CD4-positive, alpha-beta T cell treated with Interleukin-6 at 100 ng/mL for 8 hours (primary cell): ENCODE results near the gene BANP.
"Not testable (repeated sequence)": the region's sequence is repeated elsewhere in the genome, so short reads cannot be mapped to it uniquely, and the experiment has no call there.

Experiments
- DNase-seq: peaks from one replicate; pipeline ENCODE4 v3.0.0-alpha.2; 2020; ENCODE audit warnings: mixed read lengths, low spot score

BANP gene

GRCh38 chr16:88015806-88016140, 64.5 kb downstream of the BANP start:
- no peak for DNase-seq

GRCh38 chr16:88016386-88016785, 65.2 kb downstream of the BANP start:
- DNase-seq: not testable (repeated sequence)

GRCh38 chr16:88016964-88017363, 65.7 kb downstream of the BANP start:
- no peak for DNase-seq

DNA sequence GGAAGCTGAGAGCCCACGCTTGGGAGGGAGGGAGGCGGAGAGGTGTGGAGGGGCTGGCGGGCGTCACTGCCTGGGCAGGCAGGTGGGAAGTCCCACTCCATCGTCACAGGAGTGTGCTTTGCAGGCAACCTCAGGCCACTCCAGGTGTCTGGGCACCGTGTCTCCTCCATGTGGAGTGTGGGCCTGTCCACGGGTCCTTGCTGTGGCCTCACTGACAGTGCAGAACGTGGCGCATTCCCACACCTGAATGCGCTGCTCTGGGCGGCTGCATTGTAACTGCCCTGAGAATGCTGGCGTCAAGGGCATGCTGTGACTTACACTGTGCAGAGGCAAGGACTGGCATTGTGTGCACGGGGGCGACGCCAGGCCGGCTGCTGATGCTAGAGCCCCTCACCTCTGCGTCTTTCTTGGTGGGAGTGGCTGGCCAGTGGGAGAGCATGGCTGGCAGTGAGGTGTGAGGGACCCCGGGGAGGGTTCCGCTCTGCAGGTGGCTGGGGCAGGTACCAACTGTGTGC, 66.4 kb downstream of the BANP start:
- DNase-seq: no peak

DNA sequence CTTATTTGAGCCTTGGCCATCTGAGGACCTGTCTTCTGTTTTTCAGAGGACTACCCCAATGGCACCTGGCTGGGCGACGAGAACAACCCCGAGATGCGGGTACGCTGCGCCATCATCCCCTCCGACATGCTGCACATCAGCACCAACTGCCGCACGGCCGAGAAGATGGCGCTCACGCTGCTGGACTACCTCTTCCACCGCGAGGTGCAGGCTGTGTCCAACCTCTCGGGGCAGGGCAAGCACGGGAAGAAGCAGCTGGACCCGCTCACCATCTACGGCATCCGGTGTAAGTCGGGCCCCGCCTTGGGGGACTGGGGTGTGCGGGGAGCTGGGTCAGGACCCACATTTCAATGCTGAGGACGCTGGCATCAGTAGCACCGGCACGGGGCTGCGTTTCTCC, 67.1 kb downstream of the BANP start:
- DNase-seq: not testable (repeated sequence)

DNA sequence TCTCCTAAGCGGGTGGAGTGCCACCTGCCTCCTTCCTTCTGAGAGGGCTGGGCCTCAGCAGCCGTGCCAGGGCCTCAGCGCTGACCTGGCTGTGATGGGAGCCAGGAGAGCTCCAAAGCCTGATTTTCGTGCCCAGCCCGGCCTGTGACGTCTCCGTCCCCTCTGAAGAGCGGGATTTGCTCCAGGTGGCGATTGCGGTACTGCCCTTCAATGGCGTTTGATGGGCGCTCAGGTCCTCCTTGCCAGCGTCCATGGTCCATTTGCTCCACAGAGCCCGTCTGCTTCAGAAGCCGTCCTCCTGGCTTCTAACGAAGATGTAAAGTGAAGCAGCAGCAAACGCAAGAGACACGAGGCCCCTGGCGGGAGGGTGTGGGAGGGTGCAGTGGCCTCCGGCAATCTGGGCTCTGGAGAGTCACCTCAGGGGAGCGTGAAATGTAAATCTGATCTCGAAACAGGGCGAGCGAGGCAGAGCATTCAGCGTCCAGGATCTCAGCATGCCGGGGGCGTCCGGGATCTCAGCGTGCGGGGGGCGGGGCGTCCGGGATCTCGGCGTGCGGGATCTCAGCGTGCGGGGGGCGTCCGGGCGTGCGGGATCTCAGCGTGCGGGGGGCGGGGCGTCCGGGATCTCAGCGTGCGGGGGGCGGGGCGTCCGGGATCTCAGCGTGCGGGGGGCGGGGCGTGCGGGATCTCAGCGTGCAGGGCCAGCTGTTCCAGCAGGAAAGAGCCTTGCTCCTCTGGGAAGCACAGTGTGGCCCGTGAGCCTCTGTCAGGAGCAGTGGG, 68.0 kb downstream of the BANP start:
- not testable (repeated sequence) for DNase-seq

DNA sequence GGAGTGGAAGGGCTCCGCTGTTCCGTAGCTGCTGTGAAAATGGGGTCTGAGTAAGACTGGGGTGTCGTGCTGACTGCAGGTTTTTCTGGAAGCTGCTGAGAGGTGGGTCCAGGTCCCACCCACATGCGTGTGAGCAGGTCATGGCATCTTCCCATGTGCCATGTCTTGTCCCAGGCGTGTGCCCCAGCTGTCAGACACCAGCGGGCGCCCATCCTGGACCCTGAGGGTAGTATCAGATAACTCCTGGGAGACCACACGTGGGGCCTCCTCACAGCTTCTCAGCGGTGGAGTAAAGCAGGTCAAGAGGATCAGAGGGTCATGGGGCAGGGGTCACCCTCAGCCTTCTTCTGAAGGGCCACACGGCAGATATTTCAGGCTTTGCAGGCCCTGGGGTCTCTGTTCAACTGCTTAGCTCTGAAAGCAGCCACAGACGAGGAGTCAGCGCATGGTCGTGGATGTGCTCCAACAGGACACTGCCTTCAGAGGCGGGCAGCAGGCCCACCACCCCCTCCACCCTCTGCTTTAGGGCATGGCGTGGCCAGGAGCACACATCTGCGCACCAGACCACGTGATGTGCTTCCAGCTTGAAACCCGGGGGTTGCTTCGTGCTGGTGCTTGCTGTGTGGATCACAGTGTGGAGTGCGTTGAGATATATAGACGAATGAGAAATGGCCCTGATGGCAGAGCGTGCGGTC, 68.7 kb downstream of the BANP start:
- no peak for DNase-seq

GRCh38 chr16:88020516-88020885, 69.3 kb downstream of the BANP start:
- DNase-seq: no peak

GRCh38 chr16:88021041-88021970, 70.1 kb downstream of the BANP start:
- DNase-seq: not testable (repeated sequence)

- no peak for DNase-seq
These were observed 71.1 kb downstream of the BANP start for GRCh38 chr16:88022076-88023042.

DNA sequence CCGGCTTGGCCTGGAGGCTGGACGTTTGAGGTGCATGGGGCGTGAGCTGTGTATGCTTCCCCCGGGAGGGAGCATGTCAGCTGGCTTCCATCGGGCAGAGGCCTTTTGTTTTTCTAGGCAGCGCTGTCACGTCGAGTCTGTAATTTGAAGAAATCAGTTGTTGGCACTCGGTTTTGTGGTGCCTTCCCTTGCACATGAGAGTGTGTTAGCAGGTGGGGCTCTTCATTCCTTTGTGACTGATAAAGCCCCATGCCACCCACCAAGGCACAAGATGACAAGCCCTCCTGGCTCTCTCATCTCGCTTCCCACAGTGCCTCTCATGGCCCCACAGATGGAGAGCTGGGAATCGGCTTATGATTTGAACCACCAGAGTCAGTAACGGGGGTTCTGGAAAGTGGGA, 72.1 kb downstream of the BANP start:
- DNase-seq: no peak

GRCh38 chr16:88023786-88024185, 72.6 kb downstream of the BANP start:
- DNase-seq: no peak

GRCh38 chr16:88024491-88025085, 73.4 kb downstream of the BANP start:
- DNase-seq: not testable (repeated sequence)

DNA sequence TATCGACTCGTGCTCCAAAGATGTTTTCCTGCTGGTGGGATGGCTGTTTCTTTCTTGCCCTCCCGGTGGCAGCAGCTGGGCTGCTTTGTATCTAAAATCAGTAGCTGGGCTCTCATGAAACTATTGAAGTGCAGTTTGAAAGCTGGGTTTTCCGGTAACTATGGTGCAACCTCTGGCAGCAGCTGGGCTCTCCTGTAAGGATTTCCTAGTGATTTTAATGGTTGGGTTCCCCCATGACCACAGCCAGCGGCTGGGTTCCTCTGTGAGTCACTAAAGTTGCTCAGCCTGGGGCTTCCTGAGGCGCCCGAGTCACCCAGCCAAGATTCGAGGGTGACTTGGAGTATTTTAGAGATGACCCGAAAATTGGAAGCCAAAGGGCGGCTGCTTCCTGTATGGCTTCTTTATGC, 73.9 kb downstream of the BANP start:
- DNase-seq: not testable (repeated sequence)

DNA sequence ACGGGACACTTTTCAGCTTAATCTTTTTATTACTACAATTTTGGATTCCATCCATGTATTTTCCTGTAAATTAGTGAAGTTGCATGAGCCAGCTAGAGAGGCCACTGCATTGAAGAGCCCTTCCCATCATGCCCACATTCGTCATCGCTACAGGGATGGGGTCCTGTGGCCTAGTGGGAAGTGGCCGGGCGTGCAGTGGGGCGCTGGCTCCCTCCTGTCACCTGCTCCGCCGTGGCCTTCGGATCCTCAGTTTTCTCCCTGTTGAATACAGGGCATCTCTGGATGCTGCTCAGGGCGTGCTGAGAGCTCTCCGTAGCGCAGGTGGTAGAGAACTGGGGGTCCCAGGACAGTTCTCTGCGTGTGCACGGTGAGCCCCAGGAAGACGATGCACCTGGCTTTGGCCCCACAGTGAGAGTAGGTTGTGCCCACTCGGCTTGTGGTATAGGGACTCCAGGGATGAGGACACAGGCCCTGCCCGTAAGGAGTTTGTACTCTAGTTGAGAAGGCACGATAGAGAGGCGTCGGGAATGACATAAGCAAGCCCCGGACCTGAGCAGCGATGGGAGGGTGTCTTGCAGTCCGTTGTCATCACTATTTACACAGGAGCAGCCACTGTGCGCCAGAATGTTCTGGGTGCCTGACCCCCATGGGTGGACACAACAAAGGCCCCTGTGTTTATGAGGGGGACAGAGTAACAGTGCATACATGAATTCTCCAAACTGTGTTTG, 74.8 kb downstream of the BANP start:
- DNase-seq: not testable (repeated sequence)

- no peak for DNase-seq
These were observed 76.0 kb downstream of the BANP start for GRCh38 chr16:88026964-88027938.

DNA sequence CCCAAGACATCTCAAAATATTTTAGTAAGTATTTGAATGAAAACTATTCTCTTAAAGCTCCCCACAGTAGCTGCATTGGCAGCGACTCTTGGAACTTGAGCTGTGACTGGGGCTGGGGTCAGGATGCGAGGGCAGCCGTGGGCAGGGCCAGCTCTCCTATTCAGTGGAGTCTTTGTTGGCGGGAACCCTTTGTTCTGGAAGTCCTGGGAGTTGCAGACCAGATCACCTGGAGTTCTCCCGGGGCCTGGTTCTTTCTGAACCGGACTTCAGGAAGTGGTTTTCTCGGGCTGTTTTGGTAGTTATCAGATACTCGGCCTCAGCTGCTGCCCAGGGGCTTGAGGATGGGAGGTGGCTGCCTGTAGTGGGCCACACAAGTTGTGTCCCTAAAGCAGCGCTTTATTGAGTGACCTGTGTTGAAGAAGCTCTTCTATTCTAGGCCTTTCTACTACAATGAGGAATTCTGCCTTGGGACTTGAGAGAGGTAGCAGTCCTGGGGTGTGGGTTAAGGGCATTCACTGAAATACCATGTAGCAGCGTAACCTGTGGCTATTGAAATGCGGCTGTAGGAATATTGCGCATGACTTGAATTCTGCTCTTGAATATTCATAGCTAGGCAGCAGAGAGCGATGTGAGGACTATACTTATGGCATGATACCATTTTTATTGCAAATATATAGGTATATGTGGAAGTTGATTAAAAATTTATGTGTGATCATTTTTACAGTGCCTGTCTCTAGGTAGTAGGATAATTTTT, 77.1 kb downstream of the BANP start:
- DNase-seq: not testable (repeated sequence)

- DNase-seq: no peak
These were observed 79.3 kb downstream of the BANP start for GRCh38 chr16:88030498-88030897.
